Breast epithelium (tissue), 3 donors: ENCODE measurements around the gene ARL5C.

ENCODE experiments used
- CTCF ChIP-seq, 3 donors: fragments of 450-650 bp; IDR thresholded peaks; one replicate each; pipeline ENCODE4 v1.5.1; 2016 to 2017; ENCODE audit warnings: antibody characterized with exemption in 3 of 3, mild to moderate bottlenecking in 3 of 3, moderate library complexity in 3 of 3
- POLR2A ChIP-seq: fragments of 450-650 bp; IDR thresholded peaks from one replicate; pipeline ENCODE4 v1.6.1; 2016; ENCODE audit warnings: antibody characterized with exemption, mild to moderate bottlenecking, moderate library complexity

GRCh38 chr17:39125143-39125875, 40.7 kb downstream of the ARL5C start:
- TF ChIP-seq CTCF (IDR thresholded peaks at IDR 0.05) (no peak), POLR2A (no peak)
